Suprapubic skin (tissue), 3 donors: ENCODE results near the gene MAST2.

ENCODE experiments used
- POLR2A ChIP-seq, 2 donors: fragments of 450-650 bp; IDR thresholded peaks; one replicate each; pipeline ENCODE4 v1.6.1; 2017; ENCODE audit warnings: antibody characterized with exemption in 2 of 2, mild to moderate bottlenecking in 2 of 2, moderate library complexity in 2 of 2
- TF ChIP-seq, protein P1 (sequence below), 2 donors: fragments of 200-600 bp in 1 of 2; fragments of 450-650 bp in 1 of 2; sonication (generic) in 1 of 2; IDR thresholded peaks; one replicate each; pipeline ENCODE4 v1.5.1; 2016 to 2019; ENCODE audit warnings: antibody characterized with exemption in 2 of 2, mild to moderate bottlenecking in 1 of 2, moderate library complexity in 1 of 2

DNA sequence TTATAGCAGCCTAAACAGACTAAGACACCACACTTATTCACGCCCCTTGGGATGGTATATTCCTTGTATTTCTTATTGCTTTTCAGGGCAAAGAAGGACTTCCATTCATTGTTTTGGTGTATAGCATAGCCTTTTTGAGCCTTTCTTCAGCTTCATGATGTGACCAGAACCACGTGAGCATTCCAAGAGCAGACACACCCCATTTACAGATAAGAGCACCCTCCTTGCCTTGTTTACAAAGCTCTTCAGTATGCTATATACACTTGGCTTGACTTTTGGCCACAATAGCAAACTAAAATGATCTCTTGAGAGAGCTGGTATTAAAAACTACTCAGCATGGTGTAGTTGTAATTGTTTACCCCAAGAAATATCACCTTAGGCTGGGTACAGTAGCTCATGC lies 250.3 kb downstream of the MAST2 start:
- no peak for TF ChIP-seq POLR2A (IDR thresholded peaks at IDR 0.05)
- TF ChIP-seq, protein P1, sequence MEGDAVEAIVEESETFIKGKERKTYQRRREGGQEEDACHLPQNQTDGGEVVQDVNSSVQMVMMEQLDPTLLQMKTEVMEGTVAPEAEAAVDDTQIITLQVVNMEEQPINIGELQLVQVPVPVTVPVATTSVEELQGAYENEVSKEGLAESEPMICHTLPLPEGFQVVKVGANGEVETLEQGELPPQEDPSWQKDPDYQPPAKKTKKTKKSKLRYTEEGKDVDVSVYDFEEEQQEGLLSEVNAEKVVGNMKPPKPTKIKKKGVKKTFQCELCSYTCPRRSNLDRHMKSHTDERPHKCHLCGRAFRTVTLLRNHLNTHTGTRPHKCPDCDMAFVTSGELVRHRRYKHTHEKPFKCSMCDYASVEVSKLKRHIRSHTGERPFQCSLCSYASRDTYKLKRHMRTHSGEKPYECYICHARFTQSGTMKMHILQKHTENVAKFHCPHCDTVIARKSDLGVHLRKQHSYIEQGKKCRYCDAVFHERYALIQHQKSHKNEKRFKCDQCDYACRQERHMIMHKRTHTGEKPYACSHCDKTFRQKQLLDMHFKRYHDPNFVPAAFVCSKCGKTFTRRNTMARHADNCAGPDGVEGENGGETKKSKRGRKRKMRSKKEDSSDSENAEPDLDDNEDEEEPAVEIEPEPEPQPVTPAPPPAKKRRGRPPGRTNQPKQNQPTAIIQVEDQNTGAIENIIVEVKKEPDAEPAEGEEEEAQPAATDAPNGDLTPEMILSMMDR (IDR thresholded peaks at IDR 0.05) = no peak
